B cell (primary cell): Measurements from ENCODE around the gene ZNF143. TPM values are rescaled to one million over a fixed set of nuclear protein-coding genes. Genes with fewer than 3 reads are reported as not detected.
A peak's percentile ranks its signal among the peaks of the same experiment; 100 is the strongest.

Experiments
- ATAC-seq: fragments of 200-7000 bp; cut with Tn5 transposase; one replicate; pipeline ENCODE4 v1.10.0; 2021; ENCODE audit warnings: low read depth, mild to moderate bottlenecking, moderate number of reproducible peaks, moderate library complexity
- CTCF ChIA-PET: fragments of 350-600 bp; sonication (Branson Sonifier 250); formaldehyde crosslinking; loops from one replicate; lab custom pipeline; 2021; ENCODE audit warnings: antibody characterized with exemption, inconsistent platforms; lab: Charles Lee
- POLR2A ChIA-PET: fragments of 350-600 bp; sonication (Branson Sonifier 250); formaldehyde crosslinking; loops from one replicate; lab custom pipeline; 2021; ENCODE audit warnings: antibody characterized with exemption; lab: Charles Lee
- DNase-seq: peaks from one replicate; pipeline ENCODE4 v3.0.0; 2013
- H2AFZ ChIP-seq: 2 replicates; pipeline ENCODE4 v1.6.1; 2012; ENCODE audit warnings: mild to moderate bottlenecking, low read depth, low read length; ENCODE audit not compliant: insufficient read depth, poor library complexity, severe bottlenecking
- H3K27ac ChIP-seq, 2 donors: 1 replicate in 1 of 2; 2 replicates in 1 of 2; pipeline ENCODE4 v1.5.1; 2012 to 2013; ENCODE audit warnings: low read length in 2 of 2, mild to moderate bottlenecking in 2 of 2, moderate library complexity in 1 of 2
- H3K27me3 ChIP-seq, 4 experiments: fragments of 200-600 bp in 1 of 4; sonication (generic) in 1 of 4; replicated peaks in 1 of 4; 1 replicate in 2 of 4; 2 replicates in 2 of 4; pipeline versions ENCODE4 v1.6.1 to v1.7.0; 2013 to 2016; ENCODE audit warnings: low read length in 3 of 4, mild to moderate bottlenecking in 2 of 4, mixed read lengths in 1 of 4, moderate library complexity in 1 of 4; ENCODE audit not compliant: insufficient read depth in 4 of 4, control insufficient read depth in 3 of 4; ENCODE audit errors: control extremely low read depth in 1 of 4
- H3K36me3 ChIP-seq, 2 experiments: replicated peaks in 1 of 2; 1 replicate in 1 of 2; 2 replicates in 1 of 2; pipeline versions ENCODE4 v1.6.1 to v1.7.1; 2013; ENCODE audit warnings: low read length in 1 of 2; ENCODE audit not compliant: insufficient read depth in 2 of 2, control insufficient read depth in 1 of 2; ENCODE audit errors: control extremely low read depth in 1 of 2, extremely low read depth in 1 of 2
- H3K4me1 ChIP-seq, 2 donors: fragments of 200-600 bp in 1 of 2; sonication (generic) in 1 of 2; 1 replicate in 1 of 2; 2 replicates in 1 of 2; pipeline versions ENCODE4 v1.5.1 to v1.6.1; 2013 to 2017; ENCODE audit warnings: low read length in 2 of 2; ENCODE audit not compliant: control insufficient read depth in 2 of 2, insufficient read depth in 2 of 2
- H3K4me2 ChIP-seq: replicated peaks from 2 replicates; pipeline ENCODE3; 2012; ENCODE audit warnings: mild to moderate bottlenecking, low read depth, low read length; ENCODE audit not compliant: poor library complexity, severe bottlenecking
- H3K4me3 ChIP-seq, 5 experiments: fragments of 200-600 bp in 1 of 5; sonication (generic) in 1 of 5; 1 replicate in 3 of 5; 2 replicates in 2 of 5; pipeline versions ENCODE4 v1.5.1 to v1.7.0; 2011 to 2016; ENCODE audit warnings: low read length in 4 of 5, mild to moderate bottlenecking in 4 of 5, low read depth in 2 of 5, control low read depth in 1 of 5, moderate library complexity in 1 of 5; ENCODE audit not compliant: insufficient read depth in 1 of 5; ENCODE audit errors: control extremely low read depth in 1 of 5, extremely low read depth in 1 of 5
- H3K79me2 ChIP-seq: fragments of 200-600 bp; sonication (generic); one replicate; pipeline ENCODE4 v1.6.0; 2016; ENCODE audit warnings: low read length; ENCODE audit not compliant: control insufficient read depth, insufficient read depth
- H3K9ac ChIP-seq: fragments of 200-600 bp; sonication (generic); 2 replicates; pipeline ENCODE4 v1.6.1; 2017; ENCODE audit warnings: mild to moderate bottlenecking, low read length, moderate library complexity
- H3K9me3 ChIP-seq, 3 donors: one replicate each; pipeline versions ENCODE4 v1.6.1 to v1.7.1; 2013; ENCODE audit warnings: low read length in 2 of 3; ENCODE audit not compliant: control insufficient read depth in 2 of 3, insufficient read depth in 1 of 3; ENCODE audit errors: control extremely low read depth in 1 of 3
- H4K20me1 ChIP-seq: 2 replicates; pipeline ENCODE4 v1.6.0; 2012; ENCODE audit warnings: mild to moderate bottlenecking, low read length; ENCODE audit not compliant: insufficient read depth, control insufficient read depth, poor library complexity, severe bottlenecking
- H3K27ac Mint-ChIP-seq: one replicate; pipeline ENCODE4 v1.8.0; 2021; ENCODE audit warnings: mixed read lengths
- H3K27me3 Mint-ChIP-seq: one replicate; pipeline ENCODE4 v1.8.0; 2021; ENCODE audit warnings: mixed read lengths
- H3K4me1 Mint-ChIP-seq: one replicate; pipeline ENCODE4 v1.8.0; 2021; ENCODE audit warnings: mixed read lengths
- H3K4me3 Mint-ChIP-seq: one replicate; pipeline ENCODE4 v1.8.0; 2021; ENCODE audit warnings: mixed read lengths
- H3K9me3 Mint-ChIP-seq: one replicate; pipeline ENCODE4 v1.8.0; 2022; ENCODE audit warnings: mixed read lengths; ENCODE audit not compliant: insufficient read depth
- EZH2 ChIP-seq: IDR thresholded peaks from 2 replicates; pipeline ENCODE4 v1.6.1; 2012; ENCODE audit warnings: borderline replicate concordance, low read depth, mild to moderate bottlenecking, moderate library complexity, low read length; ENCODE audit not compliant: insufficient read depth, poor library complexity, severe bottlenecking
- WGBS: methylation state at CpG from one replicate; pipeline ENCODE4 v1.1.5; 2013; ENCODE audit warnings: missing lambda C conversion rate; ENCODE audit not compliant: insufficient coverage; 5-methylcytosine and 5-hydroxymethylcytosine counted together
- intact Hi-C: fragments of 100-400 bp; cut with micrococcal nuclease; formaldehyde crosslinking; loops from one replicate; pipeline ENCODE4 v1.10.0; 2022
- polyA plus RNA-seq: library from polyadenylated mRNA; depleted of rRNA; stranded (reverse); fragments of >200 nt; gene quantifications from 2 replicates; pipeline ENCODE4 v1.2.3, GENCODE V29; 2012
- total RNA-seq, 2 donors: library from RNA; stranded (reverse); fragments of 120-200 nt in 1 of 2; gene quantifications; 1 replicate in 1 of 2; 2 replicates in 1 of 2; pipeline versions ENCODE4 v1.2.3 to v1.2.4, GENCODE V29; 2013 to 2022
- TF ChIP-seq, protein P1 (sequence below): fragments of 200-600 bp; IDR thresholded peaks from one replicate; pipeline ENCODE4 v1.8.0; 2022; ENCODE audit warnings: antibody characterized with exemption, mild to moderate bottlenecking

The ZNF143 gene
- total and polyA plus RNA-seq, 2 donors (not counting 1 experiment from before 2014, with no cell fraction given) = 35.7 to 54.9 TPM

DNA sequence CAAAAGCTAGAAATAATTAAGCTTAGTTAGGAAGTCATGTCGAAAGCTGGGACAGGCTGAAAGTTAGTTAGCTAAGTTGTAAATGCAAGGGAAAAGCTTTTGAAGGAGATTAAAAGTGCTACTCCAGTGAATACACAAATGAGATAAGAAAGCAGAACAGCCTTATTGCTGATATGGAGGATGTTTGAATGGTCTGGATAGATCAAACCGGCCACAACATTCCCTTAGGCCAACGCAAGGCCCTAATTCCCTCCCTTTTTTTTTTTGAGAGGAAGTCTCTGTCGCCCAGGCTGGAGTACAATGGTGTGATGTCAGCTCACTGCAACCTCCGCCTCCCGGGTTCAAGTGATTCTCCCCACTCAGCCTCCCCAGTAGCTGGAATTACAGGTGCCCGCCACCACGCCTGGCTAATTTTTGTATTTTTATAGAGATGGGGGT, 89.4 kb downstream of the ZNF143 start:
- POLR2A ChIA-PET = no interaction called here
- H3K4me3 ChIP-seq = no peak overlapping the region
- CTCF ChIA-PET = interaction anchor here (1.4 to 1.6 kb wide), 2 partner anchors 15 to 198 kb away, joined by 4 to 6 read pairs; no protein-coding TSS in a partner anchor
- peaks cover 8% of the 10 kb centered on the region for H3K4me1 Mint-ChIP-seq
- ATAC-seq (no peak), DNase-seq (no peak)
- WGBS = 60% methylated on average over 1 of the region's 8 CpGs
- H3K36me3 ChIP-seq = peaks cover 0 to 2% of the 10 kb centered on the region in 2 experiments
- no peaks in the 10 kb centered on the region for H3K27me3 ChIP-seq
- TF ChIP-seq, protein P1, sequence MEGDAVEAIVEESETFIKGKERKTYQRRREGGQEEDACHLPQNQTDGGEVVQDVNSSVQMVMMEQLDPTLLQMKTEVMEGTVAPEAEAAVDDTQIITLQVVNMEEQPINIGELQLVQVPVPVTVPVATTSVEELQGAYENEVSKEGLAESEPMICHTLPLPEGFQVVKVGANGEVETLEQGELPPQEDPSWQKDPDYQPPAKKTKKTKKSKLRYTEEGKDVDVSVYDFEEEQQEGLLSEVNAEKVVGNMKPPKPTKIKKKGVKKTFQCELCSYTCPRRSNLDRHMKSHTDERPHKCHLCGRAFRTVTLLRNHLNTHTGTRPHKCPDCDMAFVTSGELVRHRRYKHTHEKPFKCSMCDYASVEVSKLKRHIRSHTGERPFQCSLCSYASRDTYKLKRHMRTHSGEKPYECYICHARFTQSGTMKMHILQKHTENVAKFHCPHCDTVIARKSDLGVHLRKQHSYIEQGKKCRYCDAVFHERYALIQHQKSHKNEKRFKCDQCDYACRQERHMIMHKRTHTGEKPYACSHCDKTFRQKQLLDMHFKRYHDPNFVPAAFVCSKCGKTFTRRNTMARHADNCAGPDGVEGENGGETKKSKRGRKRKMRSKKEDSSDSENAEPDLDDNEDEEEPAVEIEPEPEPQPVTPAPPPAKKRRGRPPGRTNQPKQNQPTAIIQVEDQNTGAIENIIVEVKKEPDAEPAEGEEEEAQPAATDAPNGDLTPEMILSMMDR = no peak
- no peak for TF ChIP-seq EZH2
- H3K27me3 Mint-ChIP-seq = no peaks in the 10 kb centered on the region
- no peak overlapping the region for H3K4me2 ChIP-seq
- H3K4me3 Mint-ChIP-seq = no peak overlapping the region
- H3K27ac ChIP-seq = no peak overlapping the region
- H3K79me2 ChIP-seq = no peaks in the 10 kb centered on the region
- no peaks in the 10 kb centered on the region for H4K20me1 ChIP-seq
- intact Hi-C loops = no loop called here
- peak overlapping the region; percentile 51 for H3K27ac Mint-ChIP-seq
- H3K9ac ChIP-seq = no peak overlapping the region
- no peaks in the 10 kb centered on the region for H3K4me1 ChIP-seq
- no peak overlapping the region for H2AFZ ChIP-seq
- H3K9me3 Mint-ChIP-seq = no peaks in the 10 kb centered on the region
- H3K9me3 ChIP-seq = no peaks in the 10 kb centered on the region

DNA sequence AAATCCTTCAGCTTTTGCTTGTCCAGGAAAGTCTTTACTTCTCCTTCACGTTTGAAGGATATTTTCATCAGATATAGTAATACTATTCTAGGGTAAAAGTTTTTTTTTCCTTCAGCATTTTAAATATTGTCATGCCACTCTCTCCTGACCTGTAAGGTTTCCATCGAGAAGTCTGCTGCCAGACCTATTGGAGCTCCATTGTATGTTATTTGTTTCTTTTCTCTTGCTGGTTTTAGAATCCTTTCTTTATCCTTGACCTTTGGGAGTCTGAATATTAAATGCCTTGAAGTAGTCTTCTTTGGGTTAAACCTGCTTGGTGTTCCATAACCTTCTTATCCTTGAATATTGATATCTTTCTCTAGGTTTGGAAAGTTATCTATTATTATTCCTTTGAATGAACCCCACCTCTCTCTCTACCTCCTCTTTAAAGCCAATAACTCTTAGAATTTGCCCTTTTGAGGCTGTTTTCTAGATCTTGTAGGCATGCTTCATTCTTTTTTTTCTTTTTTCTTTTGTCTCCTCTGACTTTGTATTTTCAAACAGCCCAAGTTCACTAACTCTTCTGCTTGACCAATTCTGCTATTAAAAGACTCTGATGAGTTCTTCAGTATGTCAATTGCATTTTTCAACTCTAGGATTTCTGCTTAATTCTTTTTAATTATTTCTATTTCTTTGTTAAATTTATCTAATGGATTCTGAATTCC, 100.6 kb downstream of the ZNF143 start:
- TF ChIP-seq, protein P1 = no peak
- no peak for TF ChIP-seq EZH2
- Histone ChIP-seq H2AFZ (no peak overlapping the region), H3K27ac (no peak overlapping the region), H4K20me1 (no peaks in the 10 kb centered on the region), H3K36me3 (no peaks in the 10 kb centered on the region), H3K79me2 (no peaks in the 10 kb centered on the region), H3K4me2 (no peak overlapping the region), H3K27me3 (no peaks in the 10 kb centered on the region), H3K4me1 (peaks cover 0 to 3% of the 10 kb centered on the region in 2 donors), H3K4me3 (no peak overlapping the region), H3K9ac (no peak overlapping the region), H3K9me3 (peaks cover 2 to 13% (median 10%) of the 10 kb centered on the region in 3 donors)
- DNase-seq (no peak), ATAC-seq (no peak)
- intact Hi-C loops = no loop called here
- POLR2A ChIA-PET = interaction anchor here (0.6 kb wide), 1 partner anchor 32 kb away, joined by 5 read pairs; no protein-coding TSS in a partner anchor
- Mint-ChIP-seq H3K27me3 (no peaks in the 10 kb centered on the region), H3K27ac (no peak overlapping the region), H3K4me3 (no peak overlapping the region), H3K9me3 (peaks cover 11% of the 10 kb centered on the region), H3K4me1 (peaks cover 9% of the 10 kb centered on the region)
- WGBS = no CpG with 5 or more reads among the region's 2 CpGs
- CTCF ChIA-PET = interaction anchor here (1.2 kb wide), 1 partner anchor 26 kb away, joined by 5 read pairs; no protein-coding TSS in a partner anchor
